Mesendoderm (in vitro differentiated cells): ENCODE results near the gene TRRAP.

Source experiments
- DNase-seq: peaks from one replicate; pipeline ENCODE4 v3.0.0; 2013
- H2AK5ac ChIP-seq: 2 replicates; pipeline ENCODE4 v1.6.1; 2013; ENCODE audit warnings: low read length, inconsistent platforms
- H2BK120ac ChIP-seq: 2 replicates; pipeline ENCODE4 v1.6.1; 2013; ENCODE audit warnings: low read depth, mild to moderate bottlenecking, low read length, moderate library complexity, mixed read lengths
- H2BK15ac ChIP-seq: replicated peaks from 2 replicates; pipeline ENCODE4 v1.6.1; 2013; ENCODE audit warnings: low read depth, mild to moderate bottlenecking, moderate library complexity
- H2BK5ac ChIP-seq: 2 replicates; pipeline ENCODE4 v1.6.1; 2013; ENCODE audit warnings: low read length, inconsistent platforms
- H3K18ac ChIP-seq: 2 replicates; pipeline ENCODE4 v1.6.1; 2013; ENCODE audit warnings: mild to moderate bottlenecking, low read length, mixed read lengths
- H3K23ac ChIP-seq: one replicate; pipeline ENCODE4 v1.6.1; 2013; ENCODE audit warnings: low read length
- H3K27ac ChIP-seq: 2 replicates; pipeline ENCODE4 v1.5.1; 2013; ENCODE audit warnings: low read depth, mild to moderate bottlenecking, inconsistent platforms, low read length, moderate library complexity
- H3K27me3 ChIP-seq: 2 replicates; pipeline ENCODE4 v1.6.1; 2013; ENCODE audit warnings: low read length, control low read depth, mild to moderate bottlenecking, inconsistent platforms; ENCODE audit not compliant: insufficient read depth, poor library complexity
- H3K36me3 ChIP-seq: 2 replicates; pipeline ENCODE4 v1.6.1; 2013; ENCODE audit warnings: low read length, inconsistent platforms; ENCODE audit not compliant: control insufficient read depth, insufficient read depth
- H3K4ac ChIP-seq: one replicate; pipeline ENCODE4 v1.6.1; 2013; ENCODE audit warnings: low read depth, mild to moderate bottlenecking, low read length, moderate library complexity
- H3K4me1 ChIP-seq: 2 replicates; pipeline ENCODE4 v1.6.1; 2013; ENCODE audit warnings: low read depth, low read length, inconsistent platforms; ENCODE audit not compliant: control insufficient read depth
- H3K4me2 ChIP-seq: 2 replicates; pipeline ENCODE4 v1.6.1; 2013; ENCODE audit warnings: low read length
- H3K4me3 ChIP-seq: 2 replicates; pipeline ENCODE4 v1.5.1; 2013; ENCODE audit warnings: mild to moderate bottlenecking, low read length
- H3K56ac ChIP-seq: one replicate; pipeline ENCODE4 v1.6.1; 2013; ENCODE audit warnings: low read length
- H3K79me1 ChIP-seq: 2 replicates; pipeline ENCODE4 v1.6.1; 2013; ENCODE audit warnings: low read length, inconsistent platforms
- H3K79me2 ChIP-seq: 2 replicates; pipeline ENCODE4 v1.6.1; 2013; ENCODE audit warnings: mild to moderate bottlenecking, low read length; ENCODE audit not compliant: control insufficient read depth, insufficient read depth
- H3K9ac ChIP-seq: 2 replicates; pipeline ENCODE4 v1.6.1; 2013; ENCODE audit warnings: low read length, inconsistent platforms
- H4K5ac ChIP-seq: one replicate; pipeline ENCODE4 v1.6.1; 2013; ENCODE audit warnings: low read length
- H4K8ac ChIP-seq: one replicate; pipeline ENCODE4 v1.6.1; 2013; ENCODE audit warnings: low read depth, mild to moderate bottlenecking, control low read depth, low read length, moderate library complexity
- WGBS: extraction: QIAGEN DNeasy Blood & Tissue Kit; methylation state at CpG from one replicate; pipeline ENCODE4 v1.1.7; 2013; ENCODE audit warnings: low lambda C conversion rate, missing lambda C conversion rate; ENCODE audit not compliant: insufficient coverage; ENCODE audit errors: extremely low coverage; 5-methylcytosine and 5-hydroxymethylcytosine counted together

Gene TRRAP

GRCh38 chr7:98984126-98984525, 105.8 kb downstream of the TRRAP start:
- Histone ChIP-seq H3K79me1 (no peaks in the 10 kb centered on the region), H2BK15ac (no peak overlapping the region), H2BK5ac (no peak overlapping the region), H3K27me3 (no peaks in the 10 kb centered on the region), H3K4ac (no peak overlapping the region), H4K8ac (no peak overlapping the region), H3K79me2 (no peaks in the 10 kb centered on the region), H3K23ac (no peak overlapping the region), H3K56ac (no peak overlapping the region), H3K4me3 (no peak overlapping the region), H2AK5ac (no peak overlapping the region), H3K36me3 (peaks cover 38% of the 10 kb centered on the region), H3K9ac (no peak overlapping the region), H4K5ac (no peak overlapping the region), H3K4me1 (no peaks in the 10 kb centered on the region), H3K18ac (no peak overlapping the region), H3K27ac (no peak overlapping the region), H3K4me2 (no peak overlapping the region), H2BK120ac (no peak overlapping the region)
- no peak for DNase-seq
- WGBS, result no CpG with 5 or more reads among the region's 11 CpGs

- Histone ChIP-seq H3K23ac (no peak overlapping the region), H3K4ac (no peak overlapping the region), H3K36me3 (peaks cover 37% of the 10 kb centered on the region), H4K8ac (no peak overlapping the region), H3K4me3 (no peak overlapping the region), H3K9ac (no peak overlapping the region), H2BK15ac (no peak overlapping the region), H3K79me2 (no peaks in the 10 kb centered on the region), H4K5ac (no peak overlapping the region), H2AK5ac (no peak overlapping the region), H3K27me3 (no peaks in the 10 kb centered on the region), H2BK120ac (no peak overlapping the region), H3K4me2 (no peak overlapping the region), H3K56ac (no peak overlapping the region), H3K4me1 (no peaks in the 10 kb centered on the region), H3K79me1 (no peaks in the 10 kb centered on the region), H3K18ac (no peak overlapping the region), H2BK5ac (no peak overlapping the region), H3K27ac (no peak overlapping the region)
- no peak for DNase-seq
- WGBS, result no CpG with 5 or more reads among the region's 4 CpGs
Measured at GRCh38 chr7:98985406-98985805, 107.1 kb downstream of the TRRAP start.

DNA sequence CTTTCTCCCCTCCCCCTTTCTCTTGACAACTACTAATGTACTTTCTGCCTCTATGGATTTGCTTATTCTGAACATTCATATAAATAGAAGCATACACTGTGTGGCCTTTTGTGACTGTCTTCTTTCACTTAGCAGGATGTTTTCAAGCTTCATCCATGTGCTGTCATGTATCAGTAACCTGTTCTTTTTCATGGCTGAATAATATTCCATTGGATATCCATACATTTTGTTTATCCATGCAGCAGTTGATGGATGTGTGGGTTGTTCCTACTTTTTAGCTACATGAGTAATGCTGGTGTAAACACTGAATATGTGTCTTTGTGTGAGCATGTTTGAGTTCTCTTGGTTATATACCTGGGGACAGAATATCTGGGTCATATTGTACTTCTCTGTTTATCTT, 107.6 kb downstream of the TRRAP start:
- Histone ChIP-seq H3K36me3 (peaks cover 37% of the 10 kb centered on the region), H3K27me3 (no peaks in the 10 kb centered on the region)

DNA sequence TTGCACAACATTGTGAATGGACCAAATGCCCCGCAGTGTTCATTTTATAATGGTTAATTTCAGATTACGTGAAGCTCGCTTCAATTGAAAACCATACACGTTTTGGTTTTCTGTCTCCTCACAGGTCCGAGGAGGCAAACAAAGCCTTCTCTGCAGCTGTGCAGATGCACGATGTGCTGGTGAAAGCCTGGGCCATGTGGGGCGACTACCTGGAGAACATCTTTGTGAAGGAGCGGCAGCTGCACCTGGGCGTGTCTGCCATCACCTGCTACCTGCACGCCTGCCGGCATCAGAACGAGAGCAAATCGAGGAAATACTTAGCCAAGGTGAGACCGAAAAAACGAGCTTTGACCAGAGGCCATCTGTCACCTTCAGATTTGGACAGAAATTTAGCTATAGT, 110.3 kb downstream of the TRRAP start:
- Histone ChIP-seq H2BK120ac (no peak overlapping the region), H2AK5ac (no peak overlapping the region), H3K4me3 (no peak overlapping the region), H3K27me3 (no peaks in the 10 kb centered on the region), H3K9ac (no peak overlapping the region), H3K27ac (no peak overlapping the region), H4K8ac (no peak overlapping the region), H3K4me2 (no peak overlapping the region), H3K79me2 (no peaks in the 10 kb centered on the region), H4K5ac (no peak overlapping the region), H3K4ac (no peak overlapping the region), H2BK5ac (no peak overlapping the region), H3K23ac (no peak overlapping the region), H3K56ac (no peak overlapping the region), H3K36me3 (peaks cover 33% of the 10 kb centered on the region), H3K4me1 (no peaks in the 10 kb centered on the region), H3K79me1 (no peaks in the 10 kb centered on the region), H3K18ac (no peak overlapping the region), H2BK15ac (no peak overlapping the region)
- no peak for DNase-seq
- WGBS, result no CpG with 5 or more reads among the region's 15 CpGs

More for the DNA sequence above, 107.6 kb downstream of the TRRAP start:
- H2BK120ac ChIP-seq, result no peak overlapping the region
- H3K27ac ChIP-seq, result no peak overlapping the region
- no peaks in the 10 kb centered on the region for H3K79me1 ChIP-seq
- no peaks in the 10 kb centered on the region for H3K4me1 ChIP-seq
- no peak overlapping the region for H2BK15ac ChIP-seq
- no peak overlapping the region for H4K5ac ChIP-seq
- H4K8ac ChIP-seq, result no peak overlapping the region
- no peaks in the 10 kb centered on the region for H3K79me2 ChIP-seq
- no peak overlapping the region for H3K9ac ChIP-seq
- no peak overlapping the region for H3K18ac ChIP-seq
- no peak for DNase-seq
- no peak overlapping the region for H3K4ac ChIP-seq
- no peak overlapping the region for H2AK5ac ChIP-seq
- no peak overlapping the region for H3K4me2 ChIP-seq
- no peak overlapping the region for H3K4me3 ChIP-seq
- H2BK5ac ChIP-seq, result no peak overlapping the region
- no peak overlapping the region for H3K56ac ChIP-seq
- H3K23ac ChIP-seq, result no peak overlapping the region

- no peak overlapping the region for H3K18ac ChIP-seq
- no peaks in the 10 kb centered on the region for H3K79me1 ChIP-seq
- no peak overlapping the region for H3K56ac ChIP-seq
- no peak overlapping the region for H3K4me3 ChIP-seq
- no peak overlapping the region for H3K9ac ChIP-seq
- H2BK15ac ChIP-seq, result no peak overlapping the region
- DNase-seq, result no peak
- no peak overlapping the region for H4K8ac ChIP-seq
- H2BK5ac ChIP-seq, result no peak overlapping the region
- no peak overlapping the region for H2BK120ac ChIP-seq
- no peak overlapping the region for H3K4me2 ChIP-seq
- H4K5ac ChIP-seq, result no peak overlapping the region
- H3K4ac ChIP-seq, result no peak overlapping the region
- H3K36me3 ChIP-seq, result peaks cover 30% of the 10 kb centered on the region
- no peak overlapping the region for H3K27ac ChIP-seq
- WGBS, result no CpG with 5 or more reads among the region's 6 CpGs
- no peak overlapping the region for H3K23ac ChIP-seq
- H3K27me3 ChIP-seq, result no peaks in the 10 kb centered on the region
- no peak overlapping the region for H2AK5ac ChIP-seq
- no peaks in the 10 kb centered on the region for H3K4me1 ChIP-seq
- H3K79me2 ChIP-seq, result no peaks in the 10 kb centered on the region
Measured at GRCh38 chr7:98990356-98990755, 112.0 kb downstream of the TRRAP start.

GRCh38 chr7:98991141-98991540, 112.8 kb downstream of the TRRAP start:
- H3K23ac ChIP-seq, result no peak overlapping the region
- H4K8ac ChIP-seq, result no peak overlapping the region
- peaks cover 31% of the 10 kb centered on the region for H3K36me3 ChIP-seq
- H3K79me2 ChIP-seq, result no peaks in the 10 kb centered on the region
- no peak overlapping the region for H2AK5ac ChIP-seq
- no peak overlapping the region for H3K56ac ChIP-seq
- no peaks in the 10 kb centered on the region for H3K4me1 ChIP-seq
- H3K27ac ChIP-seq, result no peak overlapping the region
- no peak overlapping the region for H2BK120ac ChIP-seq
- no peaks in the 10 kb centered on the region for H3K79me1 ChIP-seq
- DNase-seq, result no peak
- no peak overlapping the region for H3K4me2 ChIP-seq
- no peak overlapping the region for H4K5ac ChIP-seq
- no peak overlapping the region for H3K18ac ChIP-seq
- H3K4me3 ChIP-seq, result no peak overlapping the region
- no peaks in the 10 kb centered on the region for H3K27me3 ChIP-seq
- H2BK5ac ChIP-seq, result no peak overlapping the region
- no peak overlapping the region for H3K9ac ChIP-seq
- no CpG with 5 or more reads among the region's 14 CpGs for WGBS
- H2BK15ac ChIP-seq, result no peak overlapping the region
- no peak overlapping the region for H3K4ac ChIP-seq
